GM21786 (cell line): ENCODE measurements around the gene ST3GAL5.
A peak's percentile ranks its signal among the peaks of the same experiment; 100 is the strongest.
"Not testable (repeated sequence)": the region's sequence is repeated elsewhere in the genome, so short reads cannot be mapped to it uniquely, and the experiment has no call there.

Source experiments
- ATAC-seq: cut with Tn5 transposase; IDR thresholded peaks from one replicate; pipeline ENCODE4 v1.9.1; 2021; ENCODE audit not compliant: unreplicated experiment

Gene ST3GAL5

GRCh38 chr2:85840091-85840490 lies 48.7 kb downstream of the ST3GAL5 start:
- ATAC-seq = no peak

GRCh38 chr2:85839461-85839860 lies 49.3 kb downstream of the ST3GAL5 start:
- no peak for ATAC-seq

- no peak for ATAC-seq
These were observed 50.1 kb downstream of the ST3GAL5 start for GRCh38 chr2:85838641-85839040.

GRCh38 chr2:85838181-85838580 lies 50.6 kb downstream of the ST3GAL5 start:
- no peak for ATAC-seq

- ATAC-seq = no peak
These were observed 54.3 kb downstream of the ST3GAL5 start for GRCh38 chr2:85834466-85834865.

- ATAC-seq = no peak
These were observed 57.1 kb downstream of the ST3GAL5 start for GRCh38 chr2:85831735-85832134.

- no peak for ATAC-seq
These were observed 58.1 kb downstream of the ST3GAL5 start for GRCh38 chr2:85830645-85831044.

GRCh38 chr2:85829394-85829793 lies 59.4 kb downstream of the ST3GAL5 start:
- ATAC-seq = not testable (repeated sequence)

GRCh38 chr2:85828725-85829124 lies 60.1 kb downstream of the ST3GAL5 start:
- ATAC-seq = no peak

GRCh38 chr2:85827879-85828569 lies 60.8 kb downstream of the ST3GAL5 start:
- no peak for ATAC-seq

- ATAC-seq = peak; percentile 73
These were observed 61.6 kb downstream of the ST3GAL5 start for GRCh38 chr2:85826990-85827878.

GRCh38 chr2:85823951-85824350 lies 64.8 kb downstream of the ST3GAL5 start:
- no peak for ATAC-seq

GRCh38 chr2:85822766-85823165 lies 66.0 kb downstream of the ST3GAL5 start:
- ATAC-seq = no peak

- ATAC-seq = no peak
These were observed 68.8 kb downstream of the ST3GAL5 start for GRCh38 chr2:85819811-85820510.

- ATAC-seq = no peak
These were observed 73.8 kb downstream of the ST3GAL5 start for GRCh38 chr2:85814802-85815550.

GRCh38 chr2:85813982-85814801 lies 74.6 kb downstream of the ST3GAL5 start:
- no peak for ATAC-seq

GRCh38 chr2:85813211-85813981 lies 75.4 kb downstream of the ST3GAL5 start:
- no peak for ATAC-seq

GRCh38 chr2:85812094-85812735 lies 76.6 kb downstream of the ST3GAL5 start:
- no peak for ATAC-seq
